B cell (primary cell): ENCODE results near the gene PITPNB. TPM values are rescaled to one million over a fixed set of nuclear protein-coding genes. Genes with fewer than 3 reads are reported as not detected.

Experiments
- ATAC-seq: fragments of 200-7000 bp; cut with Tn5 transposase; one replicate; pipeline ENCODE4 v1.10.0; 2021; ENCODE audit warnings: low read depth, mild to moderate bottlenecking, moderate number of reproducible peaks, moderate library complexity
- CTCF ChIA-PET: fragments of 350-600 bp; sonication (Branson Sonifier 250); formaldehyde crosslinking; loops from one replicate; lab custom pipeline; 2021; ENCODE audit warnings: antibody characterized with exemption, inconsistent platforms; lab: Charles Lee
- POLR2A ChIA-PET: fragments of 350-600 bp; sonication (Branson Sonifier 250); formaldehyde crosslinking; loops from one replicate; lab custom pipeline; 2021; ENCODE audit warnings: antibody characterized with exemption; lab: Charles Lee
- DNase-seq: peaks from one replicate; pipeline ENCODE4 v3.0.0; 2013
- H2AFZ ChIP-seq: 2 replicates; pipeline ENCODE4 v1.6.1; 2012; ENCODE audit warnings: mild to moderate bottlenecking, low read depth, low read length; ENCODE audit not compliant: insufficient read depth, poor library complexity, severe bottlenecking
- H3K27ac ChIP-seq, 2 donors: 1 replicate in 1 of 2; 2 replicates in 1 of 2; pipeline ENCODE4 v1.5.1; 2012 to 2013; ENCODE audit warnings: low read length in 2 of 2, mild to moderate bottlenecking in 2 of 2, moderate library complexity in 1 of 2
- H3K27me3 ChIP-seq, 4 experiments: fragments of 200-600 bp in 1 of 4; sonication (generic) in 1 of 4; replicated peaks in 1 of 4; 1 replicate in 2 of 4; 2 replicates in 2 of 4; pipeline versions ENCODE4 v1.6.1 to v1.7.0; 2013 to 2016; ENCODE audit warnings: low read length in 3 of 4, mild to moderate bottlenecking in 2 of 4, mixed read lengths in 1 of 4, moderate library complexity in 1 of 4; ENCODE audit not compliant: insufficient read depth in 4 of 4, control insufficient read depth in 3 of 4; ENCODE audit errors: control extremely low read depth in 1 of 4
- H3K36me3 ChIP-seq, 2 experiments: replicated peaks in 1 of 2; 1 replicate in 1 of 2; 2 replicates in 1 of 2; pipeline versions ENCODE4 v1.6.1 to v1.7.1; 2013; ENCODE audit warnings: low read length in 1 of 2; ENCODE audit not compliant: insufficient read depth in 2 of 2, control insufficient read depth in 1 of 2; ENCODE audit errors: control extremely low read depth in 1 of 2, extremely low read depth in 1 of 2
- H3K4me1 ChIP-seq, 2 donors: fragments of 200-600 bp in 1 of 2; sonication (generic) in 1 of 2; 1 replicate in 1 of 2; 2 replicates in 1 of 2; pipeline versions ENCODE4 v1.5.1 to v1.6.1; 2013 to 2017; ENCODE audit warnings: low read length in 2 of 2; ENCODE audit not compliant: control insufficient read depth in 2 of 2, insufficient read depth in 2 of 2
- H3K4me2 ChIP-seq: replicated peaks from 2 replicates; pipeline ENCODE3; 2012; ENCODE audit warnings: mild to moderate bottlenecking, low read depth, low read length; ENCODE audit not compliant: poor library complexity, severe bottlenecking
- H3K4me3 ChIP-seq, 5 experiments: fragments of 200-600 bp in 1 of 5; sonication (generic) in 1 of 5; 1 replicate in 3 of 5; 2 replicates in 2 of 5; pipeline versions ENCODE4 v1.5.1 to v1.7.0; 2011 to 2016; ENCODE audit warnings: low read length in 4 of 5, mild to moderate bottlenecking in 4 of 5, low read depth in 2 of 5, control low read depth in 1 of 5, moderate library complexity in 1 of 5; ENCODE audit not compliant: insufficient read depth in 1 of 5; ENCODE audit errors: control extremely low read depth in 1 of 5, extremely low read depth in 1 of 5
- H3K79me2 ChIP-seq: fragments of 200-600 bp; sonication (generic); one replicate; pipeline ENCODE4 v1.6.0; 2016; ENCODE audit warnings: low read length; ENCODE audit not compliant: control insufficient read depth, insufficient read depth
- H3K9ac ChIP-seq: fragments of 200-600 bp; sonication (generic); 2 replicates; pipeline ENCODE4 v1.6.1; 2017; ENCODE audit warnings: mild to moderate bottlenecking, low read length, moderate library complexity
- H3K9me3 ChIP-seq, 3 donors: one replicate each; pipeline versions ENCODE4 v1.6.1 to v1.7.1; 2013; ENCODE audit warnings: low read length in 2 of 3; ENCODE audit not compliant: control insufficient read depth in 2 of 3, insufficient read depth in 1 of 3; ENCODE audit errors: control extremely low read depth in 1 of 3
- H4K20me1 ChIP-seq: 2 replicates; pipeline ENCODE4 v1.6.0; 2012; ENCODE audit warnings: mild to moderate bottlenecking, low read length; ENCODE audit not compliant: insufficient read depth, control insufficient read depth, poor library complexity, severe bottlenecking
- H3K27ac Mint-ChIP-seq: one replicate; pipeline ENCODE4 v1.8.0; 2021; ENCODE audit warnings: mixed read lengths
- H3K27me3 Mint-ChIP-seq: one replicate; pipeline ENCODE4 v1.8.0; 2021; ENCODE audit warnings: mixed read lengths
- H3K4me1 Mint-ChIP-seq: one replicate; pipeline ENCODE4 v1.8.0; 2021; ENCODE audit warnings: mixed read lengths
- H3K4me3 Mint-ChIP-seq: one replicate; pipeline ENCODE4 v1.8.0; 2021; ENCODE audit warnings: mixed read lengths
- H3K9me3 Mint-ChIP-seq: one replicate; pipeline ENCODE4 v1.8.0; 2022; ENCODE audit warnings: mixed read lengths; ENCODE audit not compliant: insufficient read depth
- CTCF ChIP-seq: fragments of 200-600 bp; IDR thresholded peaks from one replicate; pipeline ENCODE4 v1.8.0; 2022; ENCODE audit warnings: antibody characterized with exemption, mild to moderate bottlenecking
- EZH2 ChIP-seq: IDR thresholded peaks from 2 replicates; pipeline ENCODE4 v1.6.1; 2012; ENCODE audit warnings: borderline replicate concordance, low read depth, mild to moderate bottlenecking, moderate library complexity, low read length; ENCODE audit not compliant: insufficient read depth, poor library complexity, severe bottlenecking
- WGBS: methylation state at CpG from one replicate; pipeline ENCODE4 v1.1.5; 2013; ENCODE audit warnings: missing lambda C conversion rate; ENCODE audit not compliant: insufficient coverage; 5-methylcytosine and 5-hydroxymethylcytosine counted together
- intact Hi-C: fragments of 100-400 bp; cut with micrococcal nuclease; formaldehyde crosslinking; loops from one replicate; pipeline ENCODE4 v1.10.0; 2022
- polyA plus RNA-seq: library from polyadenylated mRNA; depleted of rRNA; stranded (reverse); fragments of >200 nt; gene quantifications from 2 replicates; pipeline ENCODE4 v1.2.3, GENCODE V29; 2012
- total RNA-seq, 2 donors: library from RNA; stranded (reverse); fragments of 120-200 nt in 1 of 2; gene quantifications; 1 replicate in 1 of 2; 2 replicates in 1 of 2; pipeline versions ENCODE4 v1.2.3 to v1.2.4, GENCODE V29; 2013 to 2022

Gene PITPNB
- total and polyA plus RNA-seq, 2 donors (not counting 1 experiment from before 2014, with no cell fraction given) = 17.5 to 82.3 TPM

GRCh38 chr22:27868732-27869282, 50.2 kb downstream of the PITPNB start:
- H3K36me3 ChIP-seq = peaks cover 2 to 51% of the 10 kb centered on the region in 2 experiments
- TF ChIP-seq CTCF (no peak), EZH2 (no peak)
- no peak overlapping the region for H3K4me2 ChIP-seq
- Mint-ChIP-seq H3K27ac (no peak overlapping the region), H3K4me1 (peaks cover 22% of the 10 kb centered on the region), H3K4me3 (no peak overlapping the region), H3K27me3 (no peaks in the 10 kb centered on the region), H3K9me3 (no peaks in the 10 kb centered on the region)
- intact Hi-C loops = no loop called here
- DNase-seq = no peak
- CTCF ChIA-PET = interaction anchor here (1.0 kb wide), 1 partner anchor 13 kb away, joined by 5 read pairs; no protein-coding TSS in a partner anchor
- 43% methylated on average over 1 of the region's 6 CpGs for WGBS
- ATAC-seq = no peak
- POLR2A ChIA-PET = no interaction called here
- no peak overlapping the region for H3K4me3 ChIP-seq
- H4K20me1 ChIP-seq = no peaks in the 10 kb centered on the region
- H3K79me2 ChIP-seq = no peaks in the 10 kb centered on the region
- H3K9me3 ChIP-seq = no peaks in the 10 kb centered on the region
- H3K27ac ChIP-seq = no peak overlapping the region
- H2AFZ ChIP-seq = no peak overlapping the region
- H3K4me1 ChIP-seq = peaks cover 0 to 3% of the 10 kb centered on the region in 2 donors
- H3K27me3 ChIP-seq = no peaks in the 10 kb centered on the region
- H3K9ac ChIP-seq = no peak overlapping the region

- Mint-ChIP-seq H3K27ac (no peak overlapping the region), H3K9me3 (no peaks in the 10 kb centered on the region), H3K4me3 (no peak overlapping the region), H3K27me3 (no peaks in the 10 kb centered on the region), H3K4me1 (peaks cover 22% of the 10 kb centered on the region)
- no peaks in the 10 kb centered on the region for H3K27me3 ChIP-seq
- H3K4me3 ChIP-seq = no peak overlapping the region
- no peak overlapping the region for H3K27ac ChIP-seq
- no peak overlapping the region for H3K4me2 ChIP-seq
- H3K36me3 ChIP-seq = peaks cover 2 to 48% of the 10 kb centered on the region in 2 experiments
- no peak for ATAC-seq
- H2AFZ ChIP-seq = no peak overlapping the region
- intact Hi-C loops = no loop called here
- no peaks in the 10 kb centered on the region for H3K9me3 ChIP-seq
- 77% methylated on average over 3 of the region's 5 CpGs for WGBS
- POLR2A ChIA-PET = interaction anchor here (0.6 kb wide), 1 partner anchor 19 kb away, joined by 6 read pairs; no protein-coding TSS in a partner anchor
- TF ChIP-seq EZH2 (no peak), CTCF (no peak)
- H4K20me1 ChIP-seq = no peaks in the 10 kb centered on the region
- no peak for DNase-seq
- H3K9ac ChIP-seq = no peak overlapping the region
- no peaks in the 10 kb centered on the region for H3K79me2 ChIP-seq
- CTCF ChIA-PET = interaction anchor here (1.0 kb wide), 1 partner anchor 13 kb away, joined by 5 read pairs; no protein-coding TSS in a partner anchor
- peaks cover 0 to 3% of the 10 kb centered on the region in 2 donors for H3K4me1 ChIP-seq
These were observed 50.9 kb downstream of the PITPNB start for GRCh38 chr22:27867953-27868731.
